Activated T-cell treated with anti-CD3 and anti-CD28 coated beads, Interleukin-2, amount 50 U/mL, for 24 hours (primary cell): ENCODE results near the gene HYDIN.
"Not testable (repeated sequence)": the region's sequence is repeated elsewhere in the genome, so short reads cannot be mapped to it uniquely, and the experiment has no call there.

ENCODE experiments used
- DNase-seq: peaks from one replicate; pipeline ENCODE4 v3.0.0-alpha.2; 2020
- H3K27ac Mint-ChIP-seq: 2 replicates; pipeline ENCODE4 v1.8.0; 2020; ENCODE audit warnings: mild to moderate bottlenecking, mixed read lengths
- H3K27me3 Mint-ChIP-seq: 2 replicates; pipeline ENCODE4 v1.8.0; 2020; ENCODE audit warnings: mixed read lengths
- H3K36me3 Mint-ChIP-seq: 2 replicates; pipeline ENCODE4 v1.8.0; 2020; ENCODE audit warnings: low read depth, mixed read lengths
- H3K4me1 Mint-ChIP-seq: 2 replicates; pipeline ENCODE4 v1.8.0; 2020; ENCODE audit warnings: low read depth, mixed read lengths
- H3K4me3 Mint-ChIP-seq: 2 replicates; pipeline ENCODE4 v1.8.0; 2020; ENCODE audit warnings: mild to moderate bottlenecking, moderate library complexity, mixed read lengths
- H3K9me3 Mint-ChIP-seq: 2 replicates; pipeline ENCODE4 v1.8.0; 2020; ENCODE audit warnings: mixed read lengths

The HYDIN gene

GRCh38 chr16:71201556-71201955, 29.0 kb downstream of the HYDIN start:
- Mint-ChIP-seq H3K4me3 (no peak overlapping the region), H3K27me3 (peaks cover 35% of the 10 kb centered on the region), H3K4me1 (no peaks in the 10 kb centered on the region), H3K36me3 (no peaks in the 10 kb centered on the region), H3K27ac (no peak overlapping the region), H3K9me3 (peaks cover 20% of the 10 kb centered on the region)
- no peak for DNase-seq

GRCh38 chr16:71201054-71201453, 29.5 kb downstream of the HYDIN start:
- Mint-ChIP-seq H3K9me3 (peaks cover 15% of the 10 kb centered on the region), H3K4me1 (no peaks in the 10 kb centered on the region), H3K4me3 (no peak overlapping the region)

GRCh38 chr16:71198408-71198807, 32.1 kb downstream of the HYDIN start:
- H3K27me3 Mint-ChIP-seq = peaks cover 15% of the 10 kb centered on the region

More at GRCh38 chr16:71201054-71201453, 29.5 kb downstream of the HYDIN start:
- Mint-ChIP-seq H3K36me3 (no peaks in the 10 kb centered on the region), H3K27me3 (peaks cover 30% of the 10 kb centered on the region), H3K27ac (no peak overlapping the region)
- no peak for DNase-seq

GRCh38 chr16:71192387-71192786, 38.1 kb downstream of the HYDIN start:
- H3K27me3 Mint-ChIP-seq = peaks cover 15% of the 10 kb centered on the region
- H3K36me3 Mint-ChIP-seq = no peaks in the 10 kb centered on the region
- no peak for DNase-seq
- H3K4me1 Mint-ChIP-seq = no peaks in the 10 kb centered on the region
- no peak overlapping the region for H3K27ac Mint-ChIP-seq
- H3K4me3 Mint-ChIP-seq = no peak overlapping the region
- H3K9me3 Mint-ChIP-seq = peaks cover 2% of the 10 kb centered on the region

More at GRCh38 chr16:71198408-71198807, 32.1 kb downstream of the HYDIN start:
- H3K4me3 Mint-ChIP-seq = no peak overlapping the region
- H3K9me3 Mint-ChIP-seq = peaks cover 14% of the 10 kb centered on the region
- no peaks in the 10 kb centered on the region for H3K4me1 Mint-ChIP-seq
- no peak overlapping the region for H3K27ac Mint-ChIP-seq
- H3K36me3 Mint-ChIP-seq = no peaks in the 10 kb centered on the region
- no peak for DNase-seq

- Mint-ChIP-seq H3K9me3 (no peaks in the 10 kb centered on the region), H3K27me3 (peaks cover 19% of the 10 kb centered on the region), H3K36me3 (no peaks in the 10 kb centered on the region), H3K4me3 (no peak overlapping the region), H3K4me1 (no peaks in the 10 kb centered on the region), H3K27ac (no peak overlapping the region)
- DNase-seq = no peak
These were observed 41.4 kb downstream of the HYDIN start for GRCh38 chr16:71188956-71189712.

- peaks cover 15% of the 10 kb centered on the region for H3K27me3 Mint-ChIP-seq
- no peak for DNase-seq
- H3K4me3 Mint-ChIP-seq = no peak overlapping the region
- no peaks in the 10 kb centered on the region for H3K4me1 Mint-ChIP-seq
- H3K27ac Mint-ChIP-seq = no peak overlapping the region
- H3K9me3 Mint-ChIP-seq = no peaks in the 10 kb centered on the region
- no peaks in the 10 kb centered on the region for H3K36me3 Mint-ChIP-seq
These were observed 45.2 kb downstream of the HYDIN start for GRCh38 chr16:71185347-71185746.

GRCh38 chr16:71179569-71179968, 51.0 kb downstream of the HYDIN start:
- DNase-seq = no peak
- Mint-ChIP-seq H3K9me3 (no peaks in the 10 kb centered on the region), H3K36me3 (no peaks in the 10 kb centered on the region), H3K27ac (no peak overlapping the region), H3K4me1 (no peaks in the 10 kb centered on the region), H3K27me3 (peaks cover 25% of the 10 kb centered on the region), H3K4me3 (no peak overlapping the region)

GRCh38 chr16:71172481-71173207, 57.9 kb downstream of the HYDIN start:
- no peaks in the 10 kb centered on the region for H3K36me3 Mint-ChIP-seq
- no peaks in the 10 kb centered on the region for H3K9me3 Mint-ChIP-seq
- no peak for DNase-seq
- H3K4me3 Mint-ChIP-seq = no peak overlapping the region
- no peaks in the 10 kb centered on the region for H3K4me1 Mint-ChIP-seq
- peaks cover 19% of the 10 kb centered on the region for H3K27me3 Mint-ChIP-seq
- no peak overlapping the region for H3K27ac Mint-ChIP-seq

GRCh38 chr16:71161007-71161406, 69.5 kb downstream of the HYDIN start:
- DNase-seq, H3K4me3 Mint-ChIP-seq, H3K27me3 Mint-ChIP-seq, H3K4me1 Mint-ChIP-seq, H3K36me3 Mint-ChIP-seq, H3K9me3 Mint-ChIP-seq, H3K27ac Mint-ChIP-seq: not testable (repeated sequence)

GRCh38 chr16:71157278-71157677, 73.2 kb downstream of the HYDIN start:
- not testable (repeated sequence) for H3K36me3 Mint-ChIP-seq, H3K4me1 Mint-ChIP-seq, H3K27ac Mint-ChIP-seq, H3K4me3 Mint-ChIP-seq, DNase-seq, H3K9me3 Mint-ChIP-seq, H3K27me3 Mint-ChIP-seq

- not testable (repeated sequence) for DNase-seq, H3K36me3 Mint-ChIP-seq, H3K27me3 Mint-ChIP-seq, H3K4me1 Mint-ChIP-seq, H3K9me3 Mint-ChIP-seq, H3K4me3 Mint-ChIP-seq, H3K27ac Mint-ChIP-seq
These were observed 77.2 kb downstream of the HYDIN start for GRCh38 chr16:71153329-71153728.

GRCh38 chr16:71151654-71152053, 78.9 kb downstream of the HYDIN start:
- not testable (repeated sequence) for DNase-seq, H3K27ac Mint-ChIP-seq, H3K36me3 Mint-ChIP-seq, H3K9me3 Mint-ChIP-seq, H3K4me1 Mint-ChIP-seq, H3K27me3 Mint-ChIP-seq, H3K4me3 Mint-ChIP-seq

- H3K36me3 Mint-ChIP-seq, H3K9me3 Mint-ChIP-seq, H3K4me3 Mint-ChIP-seq, H3K27me3 Mint-ChIP-seq, DNase-seq, H3K4me1 Mint-ChIP-seq, H3K27ac Mint-ChIP-seq: not testable (repeated sequence)
These were observed 87.3 kb downstream of the HYDIN start for GRCh38 chr16:71143246-71143645.

GRCh38 chr16:71110565-71110964, 120.0 kb downstream of the HYDIN start:
- DNase-seq, H3K27me3 Mint-ChIP-seq, H3K36me3 Mint-ChIP-seq, H3K27ac Mint-ChIP-seq, H3K4me3 Mint-ChIP-seq, H3K4me1 Mint-ChIP-seq, H3K9me3 Mint-ChIP-seq: not testable (repeated sequence)

GRCh38 chr16:71109656-71110208, 120.8 kb downstream of the HYDIN start:
- H3K27ac Mint-ChIP-seq, H3K4me1 Mint-ChIP-seq, H3K36me3 Mint-ChIP-seq, H3K4me3 Mint-ChIP-seq, H3K27me3 Mint-ChIP-seq, H3K9me3 Mint-ChIP-seq, DNase-seq: not testable (repeated sequence)
